Mesenchymal stem cell (in vitro differentiated cells and primary cell): ENCODE results near the gene LAMP2. TPM values are rescaled to one million over a fixed set of nuclear protein-coding genes. Genes with fewer than 3 reads are reported as not detected.

Experiments used
- DNase-seq: peaks from one replicate; pipeline ENCODE4 v3.0.0-alpha.2; 2013
- H2AFZ ChIP-seq: one replicate; pipeline ENCODE4 v1.6.1; 2013; ENCODE audit warnings: low read depth, mild to moderate bottlenecking, control low read depth, inconsistent platforms, low read length, moderate library complexity
- H2AK5ac ChIP-seq: 2 replicates; pipeline ENCODE4 v1.6.1; 2013; ENCODE audit warnings: low read length, moderate library complexity, mild to moderate bottlenecking, inconsistent platforms; ENCODE audit not compliant: severe bottlenecking
- H2BK120ac ChIP-seq: one replicate; pipeline ENCODE4 v1.6.1; 2013; ENCODE audit warnings: low read depth, mild to moderate bottlenecking, inconsistent platforms, low read length, moderate library complexity
- H2BK12ac ChIP-seq, 2 experiments: one replicate each; pipeline ENCODE4 v1.6.1; 2013; ENCODE audit warnings: inconsistent platforms in 2 of 2, low read length in 2 of 2, mild to moderate bottlenecking in 2 of 2, moderate library complexity in 2 of 2, control low read depth in 1 of 2
- H2BK15ac ChIP-seq: one replicate; pipeline ENCODE4 v1.6.1; 2013; ENCODE audit warnings: mild to moderate bottlenecking, low read depth, inconsistent platforms; ENCODE audit not compliant: poor library complexity, severe bottlenecking
- H2BK5ac ChIP-seq: 2 replicates; pipeline ENCODE4 v1.6.1; 2013; ENCODE audit warnings: low read depth, mild to moderate bottlenecking, low read length, control low read depth, inconsistent platforms; ENCODE audit not compliant: poor library complexity, severe bottlenecking
- H3K14ac ChIP-seq, 2 experiments: one replicate each; pipeline ENCODE4 v1.6.1; 2013; ENCODE audit warnings: inconsistent platforms in 2 of 2, low read length in 2 of 2, control low read depth in 1 of 2, mild to moderate bottlenecking in 1 of 2, moderate library complexity in 1 of 2
- H3K18ac ChIP-seq, 2 experiments: one replicate each; pipeline ENCODE4 v1.6.1; 2013; ENCODE audit warnings: inconsistent platforms in 2 of 2, low read length in 2 of 2, control low read depth in 1 of 2, low read depth in 1 of 2, mild to moderate bottlenecking in 1 of 2
- H3K23ac ChIP-seq, 2 experiments: one replicate each; pipeline ENCODE4 v1.6.1; 2013; ENCODE audit warnings: inconsistent platforms in 2 of 2, low read length in 2 of 2, mild to moderate bottlenecking in 2 of 2, moderate library complexity in 2 of 2, control low read depth in 1 of 2
- H3K27ac ChIP-seq: 2 replicates; pipeline ENCODE4 v1.5.1; 2013; ENCODE audit warnings: mild to moderate bottlenecking, moderate library complexity, low read length, control low read depth, inconsistent platforms; ENCODE audit not compliant: poor library complexity, severe bottlenecking
- H3K27me3 ChIP-seq, 2 experiments: 2 replicates each; pipeline versions ENCODE4 v1.6.1 to v1.7.0; 2013; ENCODE audit warnings: low read length in 2 of 2, mild to moderate bottlenecking in 2 of 2, moderate library complexity in 2 of 2, control low read depth in 1 of 2, inconsistent platforms in 1 of 2; ENCODE audit not compliant: control insufficient read depth in 1 of 2, insufficient read depth in 1 of 2
- H3K36me3 ChIP-seq, 2 experiments: 2 replicates each; pipeline versions ENCODE4 v1.6.1 to v1.7.0; 2013; ENCODE audit warnings: low read length in 2 of 2, control low read depth in 1 of 2, inconsistent platforms in 1 of 2, low read depth in 1 of 2, mild to moderate bottlenecking in 1 of 2; ENCODE audit not compliant: insufficient read depth in 2 of 2, control insufficient read depth in 1 of 2
- H3K4ac ChIP-seq, 2 experiments: one replicate each; pipeline ENCODE4 v1.6.1; 2013; ENCODE audit warnings: inconsistent platforms in 2 of 2, low read length in 2 of 2, mild to moderate bottlenecking in 2 of 2, moderate library complexity in 2 of 2, control low read depth in 1 of 2, low read depth in 1 of 2
- H3K4me1 ChIP-seq: 2 replicates; pipeline ENCODE4 v1.6.1; 2013; ENCODE audit warnings: low read depth, low read length, control low read depth; ENCODE audit not compliant: control insufficient read depth, insufficient read depth
- H3K4me2 ChIP-seq: 2 replicates; pipeline ENCODE4 v1.6.1; 2013; ENCODE audit warnings: low read length, mild to moderate bottlenecking, inconsistent platforms; ENCODE audit not compliant: poor library complexity, severe bottlenecking
- H3K4me3 ChIP-seq, 2 experiments: 2 replicates each; pipeline versions ENCODE4 v1.5.1 to v1.7.0; 2013; ENCODE audit warnings: low read length in 2 of 2, mild to moderate bottlenecking in 2 of 2, control low read depth in 1 of 2, low read depth in 1 of 2; ENCODE audit not compliant: insufficient read depth in 1 of 2
- H3K79me1 ChIP-seq: replicated peaks from 2 replicates; pipeline ENCODE4 v1.6.1; 2013; ENCODE audit warnings: mild to moderate bottlenecking, control low read depth, low read length, inconsistent platforms; ENCODE audit not compliant: poor library complexity, severe bottlenecking
- H3K9ac ChIP-seq: 2 replicates; pipeline ENCODE4 v1.7.0; 2013; ENCODE audit warnings: mild to moderate bottlenecking, low read length, moderate library complexity
- H3K9me3 ChIP-seq: 2 replicates; pipeline ENCODE4 v1.7.0; 2013; ENCODE audit warnings: mild to moderate bottlenecking, low read length; ENCODE audit not compliant: control insufficient read depth
- H4K8ac ChIP-seq: one replicate; pipeline ENCODE4 v1.6.1; 2013; ENCODE audit warnings: inconsistent platforms, mild to moderate bottlenecking, low read length, moderate library complexity
- H4K91ac ChIP-seq: one replicate; pipeline ENCODE4 v1.6.1; 2013; ENCODE audit warnings: mild to moderate bottlenecking, low read length, inconsistent platforms
- WGBS: methylation state at CpG from one replicate; pipeline ENCODE4 v1.1.7; 2013; ENCODE audit warnings: mixed read lengths; 5-methylcytosine and 5-hydroxymethylcytosine counted together
- polyA plus RNA-seq, 2 experiments: library from polyadenylated mRNA; stranded (reverse); fragments of 200-250 nt; gene quantifications; one replicate each; pipeline ENCODE4 v1.2.3, GENCODE V29; 2013

LAMP2 gene
- 171 TPM for polyA plus RNA-seq (2013, experiment 1 of 2)
- polyA plus RNA-seq (2013, experiment 2 of 2) = 181 TPM

DNA sequence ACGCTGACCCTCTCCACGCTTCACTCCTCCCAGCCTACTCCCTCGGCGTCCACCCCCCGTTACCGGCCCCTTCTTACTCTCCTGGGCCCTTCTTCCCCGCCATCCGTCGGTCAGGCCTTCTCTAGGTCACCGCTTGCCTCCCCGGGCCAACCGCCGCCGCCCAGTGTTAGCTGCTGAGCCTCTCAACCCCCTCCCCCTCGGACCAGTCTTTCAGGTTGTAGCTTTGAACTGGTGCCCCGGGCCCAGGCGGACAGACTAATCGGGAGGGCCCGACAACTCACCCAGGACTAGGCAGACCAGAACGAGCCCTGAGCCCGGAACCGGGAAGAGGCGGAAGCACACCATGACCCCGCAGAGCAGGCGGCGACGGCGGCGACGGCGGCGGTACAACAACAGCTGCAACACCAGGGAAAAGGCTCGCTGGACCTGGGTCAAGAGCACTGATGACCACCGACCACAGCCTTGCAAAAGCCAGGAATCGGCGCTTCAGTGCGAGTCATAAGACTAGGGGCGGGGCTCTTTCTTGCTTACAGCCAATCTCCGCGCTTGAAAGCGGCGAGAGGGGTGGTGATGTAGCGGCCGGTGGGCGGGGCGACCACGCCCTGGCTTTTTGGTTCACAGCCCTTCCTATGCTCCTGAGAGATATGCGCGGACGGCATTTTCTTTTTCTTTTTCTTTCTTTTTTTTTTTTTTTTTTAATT, at the start of gene LAMP2:
Gene LAMP2, minus strand, starts transcription at position 472 of the 701 bp plus-strand sequence. Its CDS starts 127 bp downstream, at position 345.
- peak within 1 kb of the TSS; percentile 83 for H2BK15ac ChIP-seq
- H2BK12ac ChIP-seq = peak within 1 kb of the TSS in 1 of 2 experiments; percentile 23
- H3K9me3 ChIP-seq = no peaks in the 10 kb centered on the region
- H2AK5ac ChIP-seq = no peak within 1 kb of the TSS
- H2BK120ac ChIP-seq = peak within 1 kb of the TSS; percentile 49
- H2BK5ac ChIP-seq = no peak within 1 kb of the TSS
- H3K27ac ChIP-seq = peak within 1 kb of the TSS; percentile 90
- H3K4me3 ChIP-seq = peak within 1 kb of the TSS; percentile 78 to 89
- H4K8ac ChIP-seq = no peak within 1 kb of the TSS
- peaks cover 0 to 3% of the 10 kb centered on the region in 2 experiments for H3K27me3 ChIP-seq
- peak within 1 kb of the TSS; percentile 95 for H3K9ac ChIP-seq
- H3K4ac ChIP-seq = peak within 1 kb of the TSS in 1 of 2 experiments; percentile 61
- peak within 1 kb of the TSS in 1 of 2 experiments; percentile 96 for H3K14ac ChIP-seq
- peak within 1 kb of the TSS; percentile 70 for H3K4me2 ChIP-seq
- peak within 1 kb of the TSS in 1 of 2 experiments; percentile 31 for H3K23ac ChIP-seq
- H4K91ac ChIP-seq = peak within 1 kb of the TSS; percentile 68
- H2AFZ ChIP-seq = peak within 1 kb of the TSS; percentile 31
- H3K79me1 ChIP-seq = no peaks in the 10 kb centered on the region
- H3K36me3 ChIP-seq = no peaks in the 10 kb centered on the region
- no peaks in the 10 kb centered on the region for H3K4me1 ChIP-seq
- peak within 1 kb of the TSS; percentile 43 to 91 for H3K18ac ChIP-seq
- WGBS = under 1% methylated on average over 38 of the region's 50 CpGs
- peak; percentile 94 for DNase-seq

DNA sequence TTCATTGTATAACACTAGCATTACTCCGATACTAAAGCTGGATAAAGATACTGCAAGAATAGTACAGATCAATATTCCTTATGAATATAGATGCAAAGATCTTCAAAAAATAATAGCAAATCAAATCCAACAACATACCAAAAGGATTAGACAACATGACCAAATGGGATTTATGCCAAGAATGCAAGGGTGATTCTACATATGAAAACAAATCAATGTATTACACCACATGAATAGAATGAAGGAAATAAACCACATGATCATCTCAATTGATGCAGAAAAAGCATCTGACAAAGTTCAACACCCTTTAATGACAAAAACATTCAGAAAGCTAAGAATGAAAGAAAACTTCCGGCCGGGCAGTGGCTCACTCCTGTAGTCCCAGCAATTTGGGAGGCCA, 48.8 kb upstream of the LAMP2 start:
- Histone ChIP-seq H3K23ac (no peak overlapping the region), H3K4me2 (no peak overlapping the region), H3K4me1 (no peaks in the 10 kb centered on the region), H2AK5ac (no peak overlapping the region), H3K18ac (no peak overlapping the region), H3K79me1 (no peaks in the 10 kb centered on the region), H3K14ac (no peak overlapping the region), H3K9me3 (no peaks in the 10 kb centered on the region), H2BK15ac (no peak overlapping the region), H4K91ac (no peak overlapping the region), H2BK5ac (no peak overlapping the region), H2BK12ac (no peak overlapping the region), H3K9ac (no peak overlapping the region), H3K27me3 (no peaks in the 10 kb centered on the region), H3K4me3 (no peak overlapping the region), H2BK120ac (no peak overlapping the region), H3K27ac (peak overlapping the region; percentile 85), H2AFZ (no peak overlapping the region), H4K8ac (no peak overlapping the region), H3K4ac (no peak overlapping the region), H3K36me3 (peaks cover 0 to 5% of the 10 kb centered on the region in 2 experiments)
- 68% methylated on average over 2 of the region's 3 CpGs for WGBS
- peak; percentile 18 for DNase-seq

DNA sequence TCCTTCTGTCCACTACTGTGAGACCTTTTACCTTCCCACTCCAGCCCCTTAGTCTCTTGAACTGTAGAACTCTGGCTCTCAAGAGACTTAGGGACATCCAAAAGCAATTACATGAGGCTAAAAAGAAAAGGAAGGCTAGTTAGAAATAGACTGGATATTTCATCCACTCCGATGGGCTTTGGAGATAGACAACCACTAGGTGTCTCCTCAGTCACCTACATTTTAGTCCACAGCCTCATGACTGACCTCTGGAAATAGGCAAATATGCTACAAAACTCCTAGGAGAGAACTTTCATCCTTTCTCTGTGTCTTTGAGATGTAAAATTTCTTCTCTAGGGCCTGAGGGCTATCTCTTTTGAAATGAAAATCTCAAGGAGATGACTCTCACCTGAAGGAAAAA, 45.1 kb upstream of the LAMP2 start:
- no peak overlapping the region for H3K4me2 ChIP-seq
- no peak overlapping the region for H3K18ac ChIP-seq
- no peaks in the 10 kb centered on the region for H3K79me1 ChIP-seq
- no peaks in the 10 kb centered on the region for H3K9me3 ChIP-seq
- no peak overlapping the region for H4K8ac ChIP-seq
- H3K36me3 ChIP-seq = no peaks in the 10 kb centered on the region
- peak; percentile 7 for DNase-seq
- WGBS = no CpG with 5 or more reads among the region's 1 CpG
- H4K91ac ChIP-seq = no peak overlapping the region
- H2BK120ac ChIP-seq = no peak overlapping the region
- H2AK5ac ChIP-seq = no peak overlapping the region
- no peak overlapping the region for H2BK12ac ChIP-seq
- no peak overlapping the region for H3K27ac ChIP-seq
- no peak overlapping the region for H2AFZ ChIP-seq
- H2BK5ac ChIP-seq = no peak overlapping the region
- H3K4ac ChIP-seq = no peak overlapping the region
- H3K14ac ChIP-seq = no peak overlapping the region
- H3K4me3 ChIP-seq = no peak overlapping the region
- peaks cover 3% of the 10 kb centered on the region for H3K4me1 ChIP-seq
- no peaks in the 10 kb centered on the region for H3K27me3 ChIP-seq
- H3K9ac ChIP-seq = no peak overlapping the region
- no peak overlapping the region for H3K23ac ChIP-seq
- no peak overlapping the region for H2BK15ac ChIP-seq

DNA sequence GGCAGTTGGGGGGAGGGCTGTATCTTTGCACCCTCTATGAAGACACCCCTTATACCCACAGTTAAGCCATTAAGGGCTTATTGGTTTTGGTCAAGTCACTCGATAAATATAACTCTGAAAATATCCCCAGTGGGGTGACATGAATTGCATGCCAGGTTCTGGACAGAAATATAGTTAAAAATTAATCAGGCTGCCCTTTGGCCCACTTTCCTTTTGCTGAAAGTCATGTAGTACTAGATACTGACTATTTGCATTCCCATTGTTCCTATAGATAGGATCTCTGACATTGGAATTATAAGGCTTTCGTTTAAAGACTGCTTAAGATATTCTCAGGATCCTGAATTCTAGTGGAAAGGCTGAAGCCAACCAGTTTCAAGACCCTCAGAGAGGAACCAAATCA, 43.5 kb upstream of the LAMP2 start:
- Histone ChIP-seq H3K4me3 (no peak overlapping the region), H3K27ac (no peak overlapping the region), H3K18ac (no peak overlapping the region), H4K91ac (no peak overlapping the region), H2AFZ (no peak overlapping the region), H3K9me3 (no peaks in the 10 kb centered on the region), H3K23ac (no peak overlapping the region), H3K79me1 (no peaks in the 10 kb centered on the region), H4K8ac (no peak overlapping the region), H3K4me2 (no peak overlapping the region), H3K27me3 (no peaks in the 10 kb centered on the region), H2AK5ac (peak overlapping the region; percentile 70), H3K4ac (no peak overlapping the region), H3K14ac (no peak overlapping the region), H2BK5ac (no peak overlapping the region), H2BK12ac (no peak overlapping the region), H3K9ac (no peak overlapping the region), H2BK15ac (no peak overlapping the region), H2BK120ac (no peak overlapping the region), H3K36me3 (no peaks in the 10 kb centered on the region), H3K4me1 (peaks cover 3% of the 10 kb centered on the region)
- 100% methylated on average over 1 of the region's 2 CpGs for WGBS
- DNase-seq = no peak
